IMR-90 (cell line): Measurements from ENCODE around the gene ACAN. TPM values are rescaled to one million over a fixed set of nuclear protein-coding genes. Genes with fewer than 3 reads are reported as not detected.

Experiments
- ATAC-seq: fragments of 200-7000 bp; cut with Tn5 transposase; 2 replicates; pipeline ENCODE4 v1.9.1; 2020; ENCODE audit warnings: low read depth, mild to moderate bottlenecking, moderate library complexity
- BruUV-seq: library from RNA; stranded (reverse); fragments of 400-500 nt; replicated peaks from 2 replicates; lab custom pipeline; 2021; lab: Mats Ljungman, UMichigan
- CTCF ChIA-PET: fragments of 300-600 bp; formaldehyde crosslinking; extraction: SDS; loops from one replicate; lab custom pipeline; 2021; ENCODE audit warnings: antibody characterized with exemption; lab: Yijun Ruan, JAX
- POLR2A ChIA-PET: fragments of 300-600 bp; sonication (Branson Sonifier 250); formaldehyde crosslinking; loops from one replicate; lab custom pipeline; 2022; ENCODE audit warnings: antibody characterized with exemption; ENCODE audit not compliant: unreplicated experiment; lab: Charles Lee
- DNase-seq: peaks from one replicate; pipeline ENCODE4 v3.0.0; 2013
- H2AFZ ChIP-seq: replicated peaks from 2 replicates; pipeline ENCODE3; 2013; ENCODE audit warnings: low read length, mild to moderate bottlenecking; ENCODE audit not compliant: poor library complexity
- H2AK5ac ChIP-seq: 2 replicates; pipeline ENCODE4 v1.6.1; 2013; ENCODE audit warnings: low read depth, low read length, inconsistent platforms
- H2AK9ac ChIP-seq: replicated peaks from 2 replicates; pipeline ENCODE3; 2013; ENCODE audit warnings: mild to moderate bottlenecking, low read depth, low read length, moderate library complexity; ENCODE audit not compliant: poor library complexity
- H2BK120ac ChIP-seq: 2 replicates; pipeline ENCODE4 v1.6.1; 2013; ENCODE audit warnings: low read depth, low read length, inconsistent platforms
- H2BK15ac ChIP-seq: 3 replicates; pipeline ENCODE4 v1.6.1; 2013; ENCODE audit warnings: low read depth, low read length, inconsistent platforms
- H2BK20ac ChIP-seq: 2 replicates; pipeline ENCODE4 v1.6.1; 2013; ENCODE audit warnings: low read depth, mild to moderate bottlenecking, inconsistent platforms, low read length, moderate library complexity
- H2BK5ac ChIP-seq: 2 replicates; pipeline ENCODE4 v1.6.1; 2013; ENCODE audit warnings: mild to moderate bottlenecking, low read depth, low read length, inconsistent platforms; ENCODE audit not compliant: poor library complexity, severe bottlenecking
- H3K14ac ChIP-seq: replicated peaks from 2 replicates; pipeline ENCODE4 v1.6.1; 2013; ENCODE audit warnings: low read depth, low read length, inconsistent platforms
- H3K18ac ChIP-seq: 2 replicates; pipeline ENCODE4 v1.6.1; 2013; ENCODE audit warnings: low read depth, low read length, control low read depth
- H3K23ac ChIP-seq: 2 replicates; pipeline ENCODE4 v1.6.1; 2013; ENCODE audit warnings: low read depth, low read length, inconsistent platforms
- H3K27ac ChIP-seq: 2 replicates; pipeline ENCODE4 v1.5.1; 2013; ENCODE audit warnings: mild to moderate bottlenecking, control low read depth, low read length; ENCODE audit not compliant: insufficient read depth
- H3K27me3 ChIP-seq: 2 replicates; pipeline ENCODE4 v1.6.1; 2013; ENCODE audit warnings: low read length; ENCODE audit not compliant: control insufficient read depth, insufficient read depth
- H3K36me3 ChIP-seq: 2 replicates; pipeline ENCODE4 v1.6.1; 2013; ENCODE audit warnings: low read length, mixed read lengths; ENCODE audit not compliant: control insufficient read depth, insufficient read depth
- H3K4ac ChIP-seq: 2 replicates; pipeline ENCODE4 v1.6.1; 2013; ENCODE audit warnings: low read depth, low read length, inconsistent platforms
- H3K4me1 ChIP-seq: 2 replicates; pipeline ENCODE4 v1.6.1; 2013; ENCODE audit warnings: low read length, mixed read lengths; ENCODE audit not compliant: control insufficient read depth, insufficient read depth
- H3K4me2 ChIP-seq: 2 replicates; pipeline ENCODE4 v1.6.1; 2013; ENCODE audit warnings: low read depth, mild to moderate bottlenecking, control low read depth, low read length, moderate library complexity
- H3K4me3 ChIP-seq: 2 replicates; pipeline ENCODE4 v1.5.1; 2013; ENCODE audit warnings: low read depth, mild to moderate bottlenecking, control low read depth, low read length, moderate library complexity; ENCODE audit not compliant: insufficient read depth
- H3K56ac ChIP-seq: 2 replicates; pipeline ENCODE4 v1.6.1; 2013; ENCODE audit warnings: low read length, inconsistent platforms; ENCODE audit not compliant: insufficient read depth; ENCODE audit errors: extremely low read depth
- H3K79me1 ChIP-seq, 2 experiments: 2 replicates each; pipeline ENCODE4 v1.6.1; 2013; ENCODE audit warnings: low read length in 2 of 2, inconsistent platforms in 1 of 2, low read depth in 1 of 2
- H3K9ac ChIP-seq: 2 replicates; pipeline ENCODE4 v1.6.1; 2013; ENCODE audit warnings: low read depth, low read length, control low read depth
- H3K9me1 ChIP-seq: 2 replicates; pipeline ENCODE4 v1.6.1; 2013; ENCODE audit warnings: low read length, inconsistent platforms; ENCODE audit not compliant: insufficient read depth
- H3K9me3 ChIP-seq: 2 replicates; pipeline ENCODE4 v1.6.1; 2013; ENCODE audit warnings: low read length; ENCODE audit not compliant: control insufficient read depth, insufficient read depth
- H4K20me1 ChIP-seq: 2 replicates; pipeline ENCODE4 v1.6.1; 2013; ENCODE audit warnings: low read length, inconsistent platforms; ENCODE audit not compliant: insufficient read depth
- H4K5ac ChIP-seq: 2 replicates; pipeline ENCODE4 v1.6.1; 2013; ENCODE audit warnings: mild to moderate bottlenecking, low read depth, low read length, control low read depth
- H4K8ac ChIP-seq, 2 experiments: 2 replicates each; pipeline ENCODE4 v1.6.1; 2013; ENCODE audit warnings: low read depth in 2 of 2, low read length in 2 of 2, control low read depth in 1 of 2, inconsistent platforms in 1 of 2
- H4K91ac ChIP-seq: 2 replicates; pipeline ENCODE4 v1.6.1; 2013; ENCODE audit warnings: low read depth, low read length, inconsistent platforms; ENCODE audit not compliant: insufficient read depth
- CEBPB ChIP-seq: IDR thresholded peaks from 2 replicates; pipeline ENCODE4 v1.6.1; 2012; ENCODE audit warnings: low read depth, low read length, improper control_type of control experiment
- MAFK ChIP-seq: IDR thresholded peaks from 2 replicates; pipeline ENCODE4 v1.6.1; 2012; ENCODE audit warnings: low read depth, low read length, improper control_type of control experiment
- MAZ ChIP-seq: IDR thresholded peaks from 2 replicates; pipeline ENCODE4 v1.6.1; 2012; ENCODE audit warnings: low read depth, mild to moderate bottlenecking, low read length, improper control_type of control experiment, moderate library complexity, borderline replicate concordance
- WGBS, 2 experiments: methylation state at CpG; one replicate each; pipeline versions ENCODE4 v1.1.5 to v1.1.7; 2013; ENCODE audit warnings: missing lambda C conversion rate in 2 of 2; ENCODE audit not compliant: insufficient read length in 1 of 2; ENCODE audit errors: extremely low coverage in 2 of 2; 5-methylcytosine and 5-hydroxymethylcytosine counted together
- dilution Hi-C: fragments of 300-500 bp; cut with HindIII; formaldehyde crosslinking; loops from one replicate; pipeline ENCODE4 v1.14.3; 2018; ENCODE audit warnings: low sequenced_read_pairs; ENCODE audit not compliant: unreplicated experiment
- in situ Hi-C: fragments of 300-500 bp; cut with MboI; formaldehyde crosslinking; loops from 3 replicates; pipeline ENCODE4 v1.14.3; 2019; ENCODE audit warnings: low sequenced_read_pairs, inconsistent platforms, mixed read lengths
- intact Hi-C: fragments of 100-400 bp; cut with micrococcal nuclease; formaldehyde crosslinking; loops from 2 replicates; pipeline ENCODE4 v1.10.0; 2022
- polyA plus RNA-seq, 3 experiments: library from polyadenylated mRNA; depleted of rRNA; stranded (reverse); fragments of >200 nt; gene quantifications; 2 replicates each; pipeline ENCODE4 v1.2.3, GENCODE V29; 2012; ENCODE audit warnings: low replicate concordance in 1 of 3
- total RNA-seq: library from RNA; depleted of rRNA; stranded (reverse); fragments of >200 nt; gene quantifications from 2 replicates; pipeline ENCODE4 v1.2.3, GENCODE V29; 2012

The ACAN gene
- total and polyA plus RNA-seq, 2 of the 4 experiments (the other 2 are of a cell fraction) = 0.54 to 0.96 TPM

DNA sequence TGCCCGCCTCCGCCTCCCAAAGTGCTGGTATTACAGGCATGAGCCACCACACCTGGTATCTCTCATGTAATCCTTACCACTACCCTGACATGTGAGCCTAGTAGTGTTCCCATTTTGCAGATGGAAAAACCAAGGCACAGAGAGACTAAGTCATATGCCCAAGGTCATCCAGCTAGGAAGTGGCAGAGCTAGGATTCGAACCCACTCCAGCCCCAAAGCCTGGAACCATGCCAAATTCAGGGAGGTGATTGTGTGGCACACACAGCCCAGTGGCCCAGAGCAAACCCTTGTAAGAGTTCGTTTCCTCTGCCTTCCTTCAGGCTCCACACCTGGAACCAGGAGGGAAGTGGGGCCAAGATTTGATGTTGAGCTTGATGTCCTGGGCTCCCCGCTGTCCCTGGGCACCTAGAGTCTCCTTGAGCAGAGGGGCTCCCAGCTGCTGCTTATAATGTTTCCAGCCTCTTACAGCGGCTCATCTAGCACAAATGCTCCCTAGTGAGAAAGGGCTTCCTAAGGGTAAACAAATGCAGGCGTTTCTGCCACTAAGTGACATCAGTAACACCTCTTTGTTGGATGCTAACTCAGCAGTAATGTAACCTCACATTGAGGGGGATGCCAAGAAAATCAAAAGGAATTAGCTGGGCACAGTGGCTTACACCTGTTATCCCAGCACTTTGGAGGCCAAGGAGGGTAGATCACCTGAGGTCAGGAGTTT lies 88.5 kb downstream of the ACAN start:
- Histone ChIP-seq H3K56ac (no peak overlapping the region), H3K4ac (no peak overlapping the region), H3K9me3 (no peaks in the 10 kb centered on the region), H3K79me1 (no peaks in the 10 kb centered on the region), H3K27ac (no peak overlapping the region), H2BK20ac (no peak overlapping the region), H4K91ac (no peak overlapping the region), H4K20me1 (peaks cover 9% of the 10 kb centered on the region; the same call in 1 of the 2 replicates), H2AK9ac (no peak overlapping the region), H3K14ac (no peak overlapping the region), H3K4me1 (peaks cover 5% of the 10 kb centered on the region), H3K4me2 (no peak overlapping the region), H2BK5ac (no peak overlapping the region), H3K9me1 (peaks cover 10% of the 10 kb centered on the region; the same call in 1 of the 2 replicates), H3K27me3 (no peaks in the 10 kb centered on the region), H4K8ac (no peak overlapping the region), H3K36me3 (peaks cover 4% of the 10 kb centered on the region; the same call in 1 of the 2 replicates), H3K18ac (no peak overlapping the region), H2AK5ac (0 out of 2 replicates have a peak overlapping the region, but pooled peaks have one; percentile 26), H3K4me3 (no peak overlapping the region), H2BK120ac (no peak overlapping the region), H3K23ac (no peak overlapping the region), H2BK15ac (no peak overlapping the region), H3K9ac (no peak overlapping the region), H2AFZ (peak overlapping the region; percentile 0), H4K5ac (no peak overlapping the region)
- ChIA-PET POLR2A (interaction anchor here (0.6 kb wide), 1 partner anchor 23 kb away, joined by 3 read pairs; no protein-coding TSS in a partner anchor), CTCF (interaction anchor here (0.6 to 1.9 kb wide), 2 partner anchors 13 to 87 kb away, joined by 3 to 10 read pairs; no protein-coding TSS in a partner anchor)
- no peak for TF ChIP-seq MAZ
- TF ChIP-seq CEBPB = no peak
- TF ChIP-seq MAFK = peak; percentile 29; the same call in 1 of the 2 replicates
- in situ Hi-C loops (no loop called here), dilution Hi-C loops (no loop called here), intact Hi-C loops (no loop called here)
- no peak for ATAC-seq
- 0% methylated on average over 1 of the region's 7 CpGs; no CpG with 5 or more reads in 1 of the 2 experiments for WGBS, 2 experiments
- DNase-seq = no peak
- no TSS peak for BruUV-seq
